ENCODE results near the gene RNLS. TPM values are rescaled to one million over a fixed set of nuclear protein-coding genes. Genes with fewer than 3 reads are reported as not detected.

The RNLS gene
- total RNA-seq, 1 donor from 2014 or later = 4.4 TPM

GRCh38 chr10:88442716-88443115, 140.4 kb downstream of the RNLS start:
- peaks cover 2% of the 10 kb centered on the region for H3K9me3 Mint-ChIP-seq (ENCODE audit: unreplicated experiment)
- no peak overlapping the region for H3K27ac Mint-ChIP-seq (ENCODE audit: unreplicated experiment)
- no peaks in the 10 kb centered on the region for H3K36me3 Mint-ChIP-seq (ENCODE audit: unreplicated experiment)
- no peak for DNase-seq
- H3K27me3 Mint-ChIP-seq (ENCODE audit: unreplicated experiment) = no peaks in the 10 kb centered on the region
- H3K4me1 Mint-ChIP-seq (ENCODE audit: low read depth, unreplicated experiment) = no peaks in the 10 kb centered on the region
- no peak for TF ChIP-seq CTCF (IDR thresholded peaks at IDR 0.05; ENCODE audit: partially characterized antibody, unreplicated experiment)
- no peak overlapping the region for H3K4me3 Mint-ChIP-seq (ENCODE audit: unreplicated experiment)

GRCh38 chr10:88440541-88440940, 142.6 kb downstream of the RNLS start:
- Mint-ChIP-seq H3K4me1 (ENCODE audit: low read depth, unreplicated experiment) (no peaks in the 10 kb centered on the region), H3K27ac (ENCODE audit: unreplicated experiment) (no peak overlapping the region), H3K36me3 (ENCODE audit: unreplicated experiment) (no peaks in the 10 kb centered on the region), H3K4me3 (ENCODE audit: unreplicated experiment) (no peak overlapping the region), H3K9me3 (ENCODE audit: unreplicated experiment) (peaks cover 2% of the 10 kb centered on the region), H3K27me3 (ENCODE audit: unreplicated experiment) (no peaks in the 10 kb centered on the region)
- TF ChIP-seq CTCF (IDR thresholded peaks at IDR 0.05; ENCODE audit: partially characterized antibody, unreplicated experiment) = no peak
- DNase-seq = no peak

GRCh38 chr10:88439932-88440331, 143.2 kb downstream of the RNLS start:
- H3K27ac Mint-ChIP-seq (ENCODE audit: unreplicated experiment) = no peak overlapping the region
- no peak overlapping the region for H3K4me3 Mint-ChIP-seq (ENCODE audit: unreplicated experiment)
- H3K4me1 Mint-ChIP-seq (ENCODE audit: low read depth, unreplicated experiment) = no peaks in the 10 kb centered on the region
- peaks cover 2% of the 10 kb centered on the region for H3K9me3 Mint-ChIP-seq (ENCODE audit: unreplicated experiment)
- TF ChIP-seq CTCF (IDR thresholded peaks at IDR 0.05; ENCODE audit: partially characterized antibody, unreplicated experiment) = no peak
- no peaks in the 10 kb centered on the region for H3K27me3 Mint-ChIP-seq (ENCODE audit: unreplicated experiment)
- DNase-seq = no peak
- H3K36me3 Mint-ChIP-seq (ENCODE audit: unreplicated experiment) = no peaks in the 10 kb centered on the region

DNA sequence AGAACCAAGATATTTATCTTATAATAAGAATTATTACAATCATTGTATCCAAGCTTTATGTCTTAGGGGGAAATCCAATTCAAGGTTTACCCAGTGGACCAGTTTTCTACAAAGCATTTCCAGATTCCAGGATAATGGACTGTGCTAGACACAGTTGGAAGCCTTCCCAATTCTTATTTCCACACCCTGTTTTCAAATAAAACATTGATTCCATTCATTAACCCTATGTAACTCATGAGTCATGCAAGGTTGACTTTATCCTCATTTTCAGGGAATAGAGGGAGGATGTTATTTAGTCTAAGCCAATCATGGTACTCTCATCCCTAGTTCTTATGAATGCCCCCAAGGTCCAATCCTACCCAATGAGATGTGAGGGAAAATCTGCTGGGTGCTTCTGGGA, 145.7 kb downstream of the RNLS start:
- no peak overlapping the region for H3K27ac Mint-ChIP-seq (ENCODE audit: unreplicated experiment)
- no peaks in the 10 kb centered on the region for H3K9me3 Mint-ChIP-seq (ENCODE audit: unreplicated experiment)
- no peak for TF ChIP-seq CTCF (IDR thresholded peaks at IDR 0.05; ENCODE audit: partially characterized antibody, unreplicated experiment)
- no peaks in the 10 kb centered on the region for H3K36me3 Mint-ChIP-seq (ENCODE audit: unreplicated experiment)
- no peaks in the 10 kb centered on the region for H3K27me3 Mint-ChIP-seq (ENCODE audit: unreplicated experiment)
- no peak overlapping the region for H3K4me3 Mint-ChIP-seq (ENCODE audit: unreplicated experiment)
- no peak for DNase-seq
- no peaks in the 10 kb centered on the region for H3K4me1 Mint-ChIP-seq (ENCODE audit: low read depth, unreplicated experiment)

- no peak overlapping the region for H3K27ac Mint-ChIP-seq (ENCODE audit: unreplicated experiment)
- H3K36me3 Mint-ChIP-seq (ENCODE audit: unreplicated experiment) = no peaks in the 10 kb centered on the region
- no peak overlapping the region for H3K4me3 Mint-ChIP-seq (ENCODE audit: unreplicated experiment)
- H3K4me1 Mint-ChIP-seq (ENCODE audit: low read depth, unreplicated experiment) = peaks cover 8% of the 10 kb centered on the region
- no peak for DNase-seq
- H3K27me3 Mint-ChIP-seq (ENCODE audit: unreplicated experiment) = no peaks in the 10 kb centered on the region
- no peaks in the 10 kb centered on the region for H3K9me3 Mint-ChIP-seq (ENCODE audit: unreplicated experiment)
- no peak for TF ChIP-seq CTCF (IDR thresholded peaks at IDR 0.05; ENCODE audit: partially characterized antibody, unreplicated experiment)
These were observed 149.4 kb downstream of the RNLS start for GRCh38 chr10:88433565-88434186.
